ENCODE data around the gene DIRAS1.

The DIRAS1 gene

GRCh38 chr19:2754659-2755447 is 33.7 kb upstream of the DIRAS1 start:
- FAIRE-seq: no peak

GRCh38 chr19:2751438-2751830 is 30.3 kb upstream of the DIRAS1 start:
- no peak for FAIRE-seq

- no peak for FAIRE-seq
Measured at GRCh38 chr19:2750808-2751437, 29.8 kb upstream of the DIRAS1 start.

GRCh38 chr19:2747349-2747748 is 26.2 kb upstream of the DIRAS1 start:
- no peak for FAIRE-seq

GRCh38 chr19:2744113-2744512 is 22.9 kb upstream of the DIRAS1 start:
- FAIRE-seq: no peak

- no peak for FAIRE-seq
Measured at GRCh38 chr19:2743099-2743498, 21.9 kb upstream of the DIRAS1 start.

- no peak for FAIRE-seq
Measured at GRCh38 chr19:2740314-2740656, 19.1 kb upstream of the DIRAS1 start.

GRCh38 chr19:2739602-2740313 is 18.6 kb upstream of the DIRAS1 start, which contains the start of gene SLC39A3:
TSS of gene SLC39A3 (minus strand) at chr19:2740017. CDS start at chr19:2737257, 2,760 bp downstream.
- FAIRE-seq: no peak

GRCh38 chr19:2736550-2737190 is 15.5 kb upstream of the DIRAS1 start:
- no peak for FAIRE-seq

- no peak for FAIRE-seq
Measured at GRCh38 chr19:2735374-2735773, 14.2 kb upstream of the DIRAS1 start.

GRCh38 chr19:2734589-2735288 is 13.6 kb upstream of the DIRAS1 start:
- FAIRE-seq: no peak

GRCh38 chr19:2733930-2734588 is 12.9 kb upstream of the DIRAS1 start:
- FAIRE-seq: no peak

- no peak for FAIRE-seq
Measured at GRCh38 chr19:2732883-2733282, 11.7 kb upstream of the DIRAS1 start.

- FAIRE-seq: no peak
Measured at GRCh38 chr19:2732157-2732725, 11.1 kb upstream of the DIRAS1 start.

GRCh38 chr19:2731181-2731995 is 10.2 kb upstream of the DIRAS1 start:
- FAIRE-seq: no peak

GRCh38 chr19:2729943-2730818 is 9.0 kb upstream of the DIRAS1 start:
- no peak for FAIRE-seq

- FAIRE-seq: no peak
Measured at GRCh38 chr19:2728783-2729387, 7.7 kb upstream of the DIRAS1 start.

GRCh38 chr19:2727640-2727944 is 6.4 kb upstream of the DIRAS1 start:
- no peak for FAIRE-seq

- FAIRE-seq: no peak
Measured at GRCh38 chr19:2726904-2727639, 5.9 kb upstream of the DIRAS1 start.

Measured in colon (tissue), 2 donors.